Sigmoid colon (tissue), 7 donors: Measurements from ENCODE around the gene ZNF415. TPM values are rescaled to one million over a fixed set of nuclear protein-coding genes. Genes with fewer than 3 reads are reported as not detected.

ENCODE experiments used
- DNase-seq: peaks from one replicate; pipeline ENCODE4 v3.0.0-alpha.2; 2019
- H3K27ac ChIP-seq, 4 donors: fragments of 200-600 bp; sonication (generic); one replicate each; pipeline ENCODE4 v1.5.1; 2016 to 2019; ENCODE audit warnings: mild to moderate bottlenecking in 1 of 4
- H3K27me3 ChIP-seq, 3 donors: fragments of 200-600 bp; sonication (generic); one replicate each; pipeline ENCODE4 v1.5.1; 2019; ENCODE audit warnings: mild to moderate bottlenecking in 1 of 3
- H3K36me3 ChIP-seq, 4 donors: fragments of 200-600 bp; sonication (generic); one replicate each; pipeline ENCODE4 v1.5.1; 2016 to 2019
- H3K4me1 ChIP-seq, 4 donors: fragments of 200-600 bp; sonication (generic); one replicate each; pipeline ENCODE4 v1.5.1; 2017 to 2019
- H3K4me3 ChIP-seq, 4 donors: fragments of 200-600 bp; sonication (generic); one replicate each; pipeline ENCODE4 v1.5.1; 2017 to 2019; ENCODE audit warnings: mild to moderate bottlenecking in 2 of 4, moderate library complexity in 1 of 4
- H3K9me3 ChIP-seq, 4 donors: fragments of 200-600 bp in 3 of 4; sonication (generic) in 3 of 4; one replicate each; pipeline versions ENCODE4 v1.5.1 to v1.6.1; 2013 to 2019
- CTCF ChIP-seq, 4 experiments: fragments of 450-650 bp in 3 of 4; fragments of 200-600 bp in 1 of 4; IDR thresholded peaks; one replicate each; pipeline ENCODE4 v1.5.1; 2016 to 2019; ENCODE audit warnings: antibody characterized with exemption in 4 of 4, mild to moderate bottlenecking in 3 of 4, moderate library complexity in 2 of 4
- EP300 ChIP-seq, 4 donors: sonication (generic); formaldehyde crosslinking; IDR thresholded peaks; one replicate each; pipeline ENCODE4 v1.6.1; 2017; ENCODE audit warnings: antibody characterized with exemption in 4 of 4
- POLR2A ChIP-seq, 2 donors: fragments of 450-650 bp; IDR thresholded peaks; one replicate each; pipeline ENCODE4 v1.6.1; 2016; ENCODE audit warnings: antibody characterized with exemption in 2 of 2, mild to moderate bottlenecking in 2 of 2, moderate library complexity in 2 of 2
- POLR2AphosphoS5 ChIP-seq, 4 donors: sonication (generic); formaldehyde crosslinking; IDR thresholded peaks; one replicate each; pipeline ENCODE4 v1.6.1; 2017; ENCODE audit warnings: antibody characterized with exemption in 4 of 4
- WGBS, 2 donors: extraction: QIAGEN DNeasy Blood & Tissue Kit; methylation state at CpG; one replicate each; pipeline ENCODE4 v1.1.7; 2013; 5-methylcytosine and 5-hydroxymethylcytosine counted together
- intact Hi-C: fragments of 100-400 bp; cut with DNase I; formaldehyde crosslinking; loops from one replicate; pipeline ENCODE4 v1.15.1; 2023
- polyA plus RNA-seq, 3 donors: library from polyadenylated mRNA; stranded (reverse); fragments of 200-250 nt; gene quantifications; one replicate each; pipeline ENCODE4 v1.2.3, GENCODE V29; 2013
- total RNA-seq, 4 donors: library from RNA; depleted of rRNA; stranded (reverse); fragments of >200 nt; gene quantifications; one replicate each; pipeline ENCODE4 v1.1.0, GENCODE V29; 2016
- donor health status: healthy with polysubstance abuse.
- donor health status: Bipolar disorder and iron deficiency.
- donor health status: healthy.

Gene ZNF415
- total and polyA plus RNA-seq, 7 donors: 2.5 to 16.9 (median 10.7) TPM

DNA sequence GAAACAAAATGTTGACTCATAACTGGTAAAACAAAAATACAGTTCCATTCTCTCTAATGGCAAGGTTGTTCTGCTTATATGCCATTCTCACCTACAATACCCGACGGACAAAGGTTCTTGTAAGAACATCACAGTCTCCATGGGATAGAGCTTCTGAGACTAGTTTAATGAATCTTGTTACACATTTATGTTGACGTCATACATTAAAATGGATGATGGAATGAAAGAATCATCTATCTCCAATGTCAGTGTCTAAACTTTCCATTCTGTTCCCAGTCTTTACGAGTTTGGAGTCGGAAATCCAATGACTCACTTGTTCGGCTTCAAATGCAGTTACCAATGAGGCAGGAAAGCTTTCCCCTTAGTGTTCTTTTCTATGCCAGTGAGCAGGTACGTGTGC is 47.2 kb downstream of the ZNF415 start:
- peaks cover 7 to 90% (median 31%) of the 10 kb centered on the region in 4 donors for H3K36me3 ChIP-seq
- no peaks in the 10 kb centered on the region for H3K27me3 ChIP-seq
- peaks cover 0 to 5% (median 0%) of the 10 kb centered on the region in 4 donors for H3K9me3 ChIP-seq
- no peaks in the 10 kb centered on the region for H3K4me1 ChIP-seq
- TF ChIP-seq POLR2AphosphoS5 (IDR thresholded peaks at IDR 0.05) (no peak), EP300 (IDR thresholded peaks at IDR 0.05) (no peak), CTCF (IDR thresholded peaks at IDR 0.05) (no peak), POLR2A (IDR thresholded peaks at IDR 0.05) (no peak)
- no peak overlapping the region for H3K4me3 ChIP-seq
- intact Hi-C loops: no loop called here
- no peak overlapping the region for H3K27ac ChIP-seq
- WGBS, 2 donors: 97 to 98% methylated on average over 7 of the region's 7 CpGs
- DNase-seq: no peak

DNA sequence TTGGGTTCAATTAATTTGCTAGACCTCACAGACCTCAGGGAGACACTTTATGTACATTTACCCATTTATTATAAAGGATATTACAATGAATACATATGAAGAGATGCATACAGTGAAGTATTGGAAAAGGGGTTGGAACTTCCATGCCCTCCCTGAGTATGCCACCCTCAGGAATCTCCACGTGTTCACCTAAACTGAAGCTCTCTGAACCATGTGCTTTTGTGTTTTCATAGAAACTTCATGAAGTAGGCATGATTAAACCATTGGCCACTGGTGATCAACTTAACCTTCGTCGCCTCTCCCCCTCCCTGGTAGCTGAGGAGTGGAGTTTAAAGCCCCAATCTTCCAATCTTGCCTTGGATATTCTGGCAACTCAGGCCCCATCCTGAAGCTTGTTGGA is 49.8 kb downstream of the ZNF415 start:
- no peaks in the 10 kb centered on the region for H3K27me3 ChIP-seq
- no peak for TF ChIP-seq POLR2A (IDR thresholded peaks at IDR 0.05)
- TF ChIP-seq CTCF (IDR thresholded peaks at IDR 0.05): no peak
- TF ChIP-seq POLR2AphosphoS5 (IDR thresholded peaks at IDR 0.05): no peak
- TF ChIP-seq EP300 (IDR thresholded peaks at IDR 0.05): no peak
- H3K36me3 ChIP-seq: peaks cover 3 to 67% (median 22%) of the 10 kb centered on the region in 4 donors
- 96 to 97% methylated on average over 3 of the region's 3 CpGs for WGBS, 2 donors
- intact Hi-C loops: no loop called here
- no peak for DNase-seq
- H3K27ac ChIP-seq: no peak overlapping the region
- peaks cover 0 to 6% (median 2%) of the 10 kb centered on the region in 4 donors for H3K9me3 ChIP-seq
- no peaks in the 10 kb centered on the region for H3K4me1 ChIP-seq
- H3K4me3 ChIP-seq: no peak overlapping the region

DNA sequence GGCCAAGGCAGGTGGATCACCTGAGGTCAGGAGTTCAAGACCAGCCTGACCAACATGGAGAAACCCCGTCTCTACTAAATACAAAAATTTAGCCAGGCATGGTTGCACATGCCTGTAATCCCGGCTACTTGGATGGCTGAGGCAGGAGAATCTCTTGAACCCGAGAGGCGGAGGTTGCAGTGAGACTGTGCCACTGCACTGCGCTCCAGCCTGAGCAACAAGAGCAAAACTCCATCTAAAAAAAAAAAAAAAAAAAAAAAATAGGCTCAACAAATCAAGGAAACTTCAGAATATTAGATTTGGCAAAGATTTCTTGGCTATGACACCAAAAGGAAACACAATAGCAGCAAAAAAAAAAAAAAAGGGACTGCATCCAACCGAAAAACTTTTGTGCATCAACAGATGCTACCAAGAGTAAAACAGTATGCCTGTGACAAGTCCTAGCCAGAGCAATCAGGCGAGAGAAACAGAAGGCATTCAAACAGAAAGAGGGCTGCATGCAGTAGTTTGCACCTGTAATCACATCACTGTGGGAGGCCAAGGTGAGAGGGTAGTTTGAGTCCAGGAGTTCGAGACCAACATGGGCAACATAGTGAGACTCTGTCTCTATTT is 53.3 kb downstream of the ZNF415 start:
- H3K4me1 ChIP-seq: peaks cover 0 to 8% (median 2%) of the 10 kb centered on the region in 4 donors
- H3K27me3 ChIP-seq: no peaks in the 10 kb centered on the region
- TF ChIP-seq CTCF (IDR thresholded peaks at IDR 0.05): no peak
- no peak for TF ChIP-seq EP300 (IDR thresholded peaks at IDR 0.05)
- no peak for TF ChIP-seq POLR2AphosphoS5 (IDR thresholded peaks at IDR 0.05)
- no peak for TF ChIP-seq POLR2A (IDR thresholded peaks at IDR 0.05)
- no peak overlapping the region for H3K27ac ChIP-seq
- H3K36me3 ChIP-seq: peaks cover 0 to 48% (median 19%) of the 10 kb centered on the region in 4 donors
- DNase-seq: no peak
- WGBS, 2 donors: 81 to 83% methylated on average over 8 of the region's 8 CpGs
- no peak overlapping the region for H3K4me3 ChIP-seq
- intact Hi-C loops: loop anchor here (10.0 kb wide), 1 partner anchor 115 kb away; the partner anchor contains the start of gene ZNF665
- peaks cover 0 to 6% (median 3%) of the 10 kb centered on the region in 4 donors for H3K9me3 ChIP-seq

DNA sequence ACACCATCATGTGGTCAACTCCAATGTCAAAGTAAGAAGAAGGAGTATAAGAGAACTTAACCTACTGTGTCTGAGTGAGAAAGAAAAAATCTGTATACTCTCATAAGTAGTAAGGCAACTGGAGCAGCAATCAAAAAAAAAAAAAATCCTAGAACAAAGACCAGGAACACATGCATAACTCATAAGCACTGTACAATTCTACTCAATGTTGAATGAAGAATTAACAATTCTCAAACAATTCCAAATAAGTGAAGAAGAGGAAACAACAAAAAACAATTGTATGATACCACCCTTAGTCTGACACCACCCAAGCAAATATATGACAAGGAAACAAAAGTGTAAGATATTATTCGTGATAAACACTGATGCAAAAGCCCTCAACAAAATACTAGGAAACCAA is 54.0 kb downstream of the ZNF415 start:
- peaks cover 0 to 8% (median 2%) of the 10 kb centered on the region in 4 donors for H3K4me1 ChIP-seq
- H3K36me3 ChIP-seq: peaks cover 3 to 48% (median 23%) of the 10 kb centered on the region in 4 donors
- no peak for DNase-seq
- H3K4me3 ChIP-seq: no peak overlapping the region
- TF ChIP-seq POLR2AphosphoS5 (IDR thresholded peaks at IDR 0.05): no peak
- no peak for TF ChIP-seq POLR2A (IDR thresholded peaks at IDR 0.05)
- no peak for TF ChIP-seq EP300 (IDR thresholded peaks at IDR 0.05)
- TF ChIP-seq CTCF (IDR thresholded peaks at IDR 0.05): no peak
- no peaks in the 10 kb centered on the region for H3K27me3 ChIP-seq
- H3K9me3 ChIP-seq: peaks cover 0 to 9% (median 3%) of the 10 kb centered on the region in 4 donors
- no peak overlapping the region for H3K27ac ChIP-seq
- intact Hi-C loops: loop anchor here (10.0 kb wide), 1 partner anchor 116 kb away; the partner anchor contains the start of gene ZNF665
- 87 to 97% methylated on average over 1 of the region's 1 CpG for WGBS, 2 donors
